NCI-H774 (cell line): ENCODE measurements around the gene RGS17.
A peak's percentile ranks its signal among the peaks of the same experiment; 100 is the strongest.
"Not testable (repeated sequence)": the region's sequence is repeated elsewhere in the genome, so short reads cannot be mapped to it uniquely, and the experiment has no call there.

Source experiments
- DNase-seq: peaks from one replicate; lab custom pipeline; 2025; lab: John Stamatoyannopoulos, UW

RGS17 gene

DNA sequence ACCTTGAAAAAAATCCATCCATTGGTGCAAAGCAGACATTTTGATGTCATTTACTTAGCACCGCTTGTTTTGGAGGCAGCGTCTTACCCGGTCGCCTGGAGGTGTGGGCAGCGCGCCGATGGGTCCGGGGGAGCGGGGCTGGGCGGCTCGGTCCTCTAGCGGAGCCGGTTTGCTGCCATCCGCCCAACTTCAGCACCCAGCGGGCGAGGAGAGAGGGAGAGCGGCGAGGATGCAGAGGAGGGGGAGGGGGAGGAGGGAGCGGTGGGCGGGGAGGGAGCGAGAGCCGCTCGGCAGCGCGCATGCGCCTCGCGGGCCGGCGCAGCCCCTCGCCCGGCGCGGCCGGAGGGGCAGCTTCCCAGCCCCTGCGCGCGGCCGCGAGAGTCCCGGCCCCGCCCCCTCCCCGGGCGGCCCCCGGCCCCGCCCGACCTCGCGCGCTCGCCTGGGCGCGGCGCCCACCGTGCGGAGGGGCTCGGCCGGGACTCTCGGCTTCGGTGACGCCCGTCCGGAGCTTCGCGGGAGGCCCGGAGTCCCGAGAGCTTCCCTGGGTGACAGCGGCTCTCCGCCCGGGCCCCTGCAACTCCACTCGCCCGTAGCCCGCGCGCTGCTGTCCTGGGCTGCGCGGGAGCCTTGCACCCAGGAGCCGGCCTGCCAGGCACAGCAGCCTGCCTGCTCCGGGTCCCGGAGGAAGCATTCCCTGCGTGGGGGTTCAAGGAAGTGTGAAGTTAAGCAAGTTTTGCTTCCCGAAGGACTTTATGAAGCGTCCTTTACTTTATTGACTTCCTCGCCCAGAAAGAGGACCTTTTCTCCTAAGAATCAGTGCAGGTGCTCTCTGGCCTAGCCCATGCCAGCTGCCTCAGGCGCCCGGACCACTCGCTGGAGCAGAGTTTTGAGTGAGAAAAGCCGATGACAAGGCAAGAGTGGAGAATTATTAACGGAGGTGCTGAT lies at the start of gene RGS17:
Gene RGS17 (minus strand): TSS at position 246 of the 945 bp plus-strand sequence. CDS start 87,264 bp downstream, outside the sequence.
- DNase-seq, result peak; percentile 85

DNA sequence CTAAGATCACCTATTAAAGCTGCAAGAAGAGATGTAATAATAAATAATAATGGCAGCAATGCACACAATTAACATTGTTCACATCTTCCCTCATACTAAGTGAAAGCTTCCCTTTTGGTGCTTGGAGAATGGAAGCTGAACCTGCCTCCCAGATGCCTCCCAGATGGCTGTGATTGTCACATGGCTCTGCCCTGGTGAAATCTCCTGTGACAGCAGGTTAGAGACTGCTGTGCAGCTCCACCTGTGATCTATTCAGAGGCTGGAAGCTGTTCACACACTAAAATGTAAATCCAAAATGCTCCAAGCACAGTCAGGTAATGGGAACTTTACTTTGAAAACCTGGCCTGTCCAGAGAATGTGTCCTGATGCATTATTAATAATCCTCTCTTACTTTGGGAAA lies 41.7 kb upstream of the RGS17 start:
- peak; percentile 35 for DNase-seq

DNA sequence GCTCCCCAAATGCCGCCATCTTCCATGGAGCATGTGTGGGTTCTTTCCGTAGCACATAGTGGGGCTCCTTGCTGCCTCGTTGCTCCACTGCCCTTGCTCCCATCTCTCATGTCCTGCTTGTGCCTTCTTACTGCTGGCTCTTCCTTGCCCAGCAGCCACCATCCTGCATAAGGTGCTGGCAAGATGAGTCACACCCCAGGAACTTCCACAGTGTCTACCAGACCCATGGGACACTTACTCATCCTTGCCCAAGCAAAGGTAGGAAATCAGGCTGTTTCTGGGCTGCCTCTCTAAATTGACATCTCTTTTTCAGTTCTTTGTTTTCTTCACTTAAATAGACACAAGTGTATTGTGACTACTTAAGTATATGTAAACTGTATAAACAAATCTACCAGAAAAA lies 39.4 kb upstream of the RGS17 start:
- no peak for DNase-seq

- no peak for DNase-seq
Measured at GRCh38 chr6:153167907-153168306, 36.8 kb upstream of the RGS17 start.

DNA sequence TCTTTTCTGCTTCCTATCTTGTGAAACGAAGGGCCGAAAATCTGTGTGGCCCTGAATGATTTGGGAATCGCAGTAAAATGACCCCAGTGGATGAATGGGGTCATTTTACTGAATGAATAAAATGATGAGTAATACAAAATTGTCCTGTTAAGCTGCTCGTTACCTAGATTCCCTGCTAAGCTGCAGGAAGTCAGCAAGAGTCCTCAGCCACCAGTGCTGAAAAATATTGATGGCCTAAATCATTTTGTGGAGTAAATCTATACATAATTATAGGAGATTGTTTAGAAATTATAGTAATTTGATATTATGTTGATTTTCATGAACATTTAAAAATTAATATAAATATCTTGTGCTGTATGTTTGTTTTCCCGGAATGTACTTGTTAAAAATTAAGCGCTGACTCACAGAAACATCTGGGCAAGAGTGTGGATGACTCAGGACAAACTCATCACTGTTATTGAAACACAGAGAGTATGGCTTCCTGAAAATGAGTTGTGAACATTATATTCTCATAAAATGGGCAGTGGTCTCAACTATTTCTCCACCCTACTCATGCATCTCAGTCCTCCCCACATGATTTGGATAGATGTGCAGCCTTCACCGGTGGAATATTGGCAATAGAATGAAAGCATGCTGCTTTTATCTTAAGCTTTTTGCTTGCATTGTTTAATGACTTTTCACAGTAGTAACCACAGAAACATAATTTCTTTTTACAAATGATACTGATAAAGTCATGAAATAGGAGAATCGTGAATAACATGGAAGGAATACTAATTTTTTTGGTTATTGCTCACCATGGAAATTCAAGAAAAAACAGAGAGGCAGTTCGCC lies 36.2 kb upstream of the RGS17 start:
- DNase-seq, result no peak

- no peak for DNase-seq
Measured at GRCh38 chr6:153162646-153163045, 31.6 kb upstream of the RGS17 start.

- no peak for DNase-seq
Measured at GRCh38 chr6:153162172-153162571, 31.1 kb upstream of the RGS17 start.

- no peak for DNase-seq
Measured at GRCh38 chr6:153160221-153160620, 29.1 kb upstream of the RGS17 start.

DNA sequence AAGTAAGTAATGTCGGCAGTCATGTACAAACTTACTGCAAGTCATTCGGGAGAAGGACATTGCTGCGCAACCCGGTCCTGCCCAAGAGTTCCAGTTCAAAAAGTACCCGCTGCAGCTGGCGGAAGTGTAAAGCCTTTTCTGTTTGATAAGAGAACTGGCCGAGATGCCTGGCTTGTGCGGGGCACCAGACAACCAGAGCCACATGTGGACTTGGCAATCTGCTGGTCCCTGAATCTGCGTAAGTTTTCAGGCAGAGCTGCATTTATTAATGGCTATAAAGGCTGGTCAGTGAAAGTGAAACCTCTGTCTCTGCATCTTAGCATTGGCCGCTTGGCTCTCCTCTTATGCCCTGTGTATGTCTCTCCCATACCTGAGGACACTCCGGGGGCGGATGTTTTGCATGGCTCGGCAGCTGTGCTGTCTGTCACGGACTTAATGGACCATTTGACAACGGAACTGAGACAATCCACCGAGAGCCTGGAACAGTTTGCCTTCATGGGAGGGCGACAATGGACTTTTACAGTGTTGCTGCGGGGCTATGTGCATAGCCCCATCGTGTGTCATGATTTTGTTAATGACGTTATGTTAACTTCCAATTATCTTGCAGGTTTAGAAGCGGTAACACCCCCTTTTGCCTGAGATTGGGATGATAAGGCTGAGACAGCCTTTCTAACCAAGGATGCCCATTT lies 19.8 kb upstream of the RGS17 start:
- DNase-seq, result peak; percentile 80

DNA sequence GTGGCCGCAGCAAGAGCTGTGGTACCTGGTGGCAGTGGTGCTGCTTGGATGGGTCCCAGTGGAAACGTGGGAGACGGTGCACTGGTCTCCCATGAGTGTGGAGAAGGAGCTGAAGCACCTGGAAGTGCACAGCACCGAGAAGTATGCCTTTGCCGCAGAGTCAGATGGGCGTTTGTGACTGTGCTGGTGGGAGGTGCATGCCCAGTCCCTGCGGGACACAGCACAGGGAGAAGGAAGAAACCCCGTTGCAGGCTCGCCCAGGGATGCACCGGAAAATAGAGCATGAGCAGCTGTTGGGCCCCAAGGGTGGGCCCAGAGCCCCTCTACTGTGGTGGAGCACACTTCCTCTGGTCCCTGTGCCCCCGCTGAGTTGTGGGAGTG lies 19.3 kb upstream of the RGS17 start:
- DNase-seq, result peak; percentile 61

GRCh38 chr6:153149891-153150290 lies 18.8 kb upstream of the RGS17 start:
- DNase-seq, result peak; percentile 76

DNA sequence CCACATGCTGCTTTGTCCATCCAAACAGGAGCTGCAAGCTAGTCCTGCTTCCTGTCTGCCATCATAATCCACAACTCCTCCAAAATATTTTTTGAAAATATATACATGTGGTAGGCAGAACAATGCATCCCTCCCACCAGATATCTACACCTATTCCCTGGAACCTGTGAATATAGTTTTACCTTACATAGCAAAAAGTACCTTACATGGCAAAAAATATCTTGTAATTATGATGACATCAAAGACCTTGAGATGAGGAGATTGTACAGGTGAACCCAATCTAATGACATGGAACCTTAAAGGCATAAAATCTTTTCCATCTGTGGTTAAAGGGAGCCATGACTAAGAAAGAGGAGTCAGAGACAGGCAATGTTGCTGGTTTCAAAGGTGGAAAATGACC lies 15.3 kb upstream of the RGS17 start:
- DNase-seq, result no peak

GRCh38 chr6:153145591-153145990 lies 14.5 kb upstream of the RGS17 start:
- DNase-seq, result peak; percentile 94

GRCh38 chr6:153143200-153143599 lies 12.1 kb upstream of the RGS17 start:
- DNase-seq, result no peak

DNA sequence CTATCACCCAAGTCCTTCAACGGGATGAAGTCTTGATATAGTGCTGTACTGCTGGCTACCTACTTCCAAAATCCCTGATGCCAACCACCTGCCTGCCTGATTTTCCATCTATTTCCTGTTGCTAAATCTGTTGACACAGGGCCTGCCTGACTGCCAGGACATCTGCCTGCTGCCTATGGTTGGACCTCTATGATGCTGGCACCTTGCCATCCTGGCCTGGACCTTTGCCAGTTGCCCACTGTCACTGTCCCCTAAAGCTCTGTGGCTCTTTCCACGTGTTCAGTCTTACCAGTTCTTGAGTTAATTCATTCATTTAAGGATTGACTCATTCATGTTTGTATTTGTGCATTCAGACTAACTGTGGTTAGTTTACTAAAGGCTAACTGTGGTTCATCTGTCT lies 9.2 kb upstream of the RGS17 start:
- DNase-seq, result peak; percentile 85

- DNase-seq, result no peak
Measured at GRCh38 chr6:153138930-153139329, 7.8 kb upstream of the RGS17 start.

- DNase-seq, result no peak
Measured at GRCh38 chr6:153135681-153136080, 4.6 kb upstream of the RGS17 start.

GRCh38 chr6:153133667-153134066 lies 2.6 kb upstream of the RGS17 start:
- not testable (repeated sequence) for DNase-seq

DNA sequence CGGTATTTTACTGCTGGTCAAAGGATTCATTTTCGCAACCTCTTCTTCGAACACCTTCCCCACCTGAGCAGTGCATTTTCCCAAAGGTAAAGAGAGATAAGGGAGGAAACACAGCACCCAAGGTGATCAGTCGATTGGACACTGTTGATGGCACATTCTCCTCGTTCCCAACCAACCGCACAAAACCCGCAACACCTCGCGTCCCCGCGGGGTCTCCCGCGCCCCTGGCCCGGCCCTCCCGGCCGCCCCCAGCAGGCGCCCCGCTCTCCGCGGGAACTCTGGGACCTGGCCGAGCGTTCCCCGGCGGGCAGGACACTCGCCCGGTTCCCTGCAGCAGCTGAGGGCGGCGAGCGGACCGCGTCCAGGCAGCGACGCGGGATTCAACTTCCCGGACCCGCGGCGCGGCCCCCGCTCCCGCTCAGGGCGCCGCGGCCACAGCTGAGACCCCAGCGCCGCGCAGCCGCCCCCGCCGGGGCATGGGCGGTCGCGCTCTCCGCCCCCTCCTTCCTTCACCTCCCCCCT lies 506 bp downstream of the RGS17 start:
- no peak for DNase-seq

GRCh38 chr6:153129873-153130514 lies 1.1 kb downstream of the RGS17 start:
- DNase-seq, result no peak

- DNase-seq, result no peak
Measured at GRCh38 chr6:153126218-153126617, 4.9 kb downstream of the RGS17 start.

- DNase-seq, result peak; percentile 71
Measured at GRCh38 chr6:153125032-153125431, 6.0 kb downstream of the RGS17 start.
